ENCODE results near the gene TPI1. TPM values are rescaled to one million over a fixed set of nuclear protein-coding genes. Genes with fewer than 3 reads are reported as not detected.
A peak's percentile ranks its signal among the peaks of the same experiment; 100 is the strongest.

Gene TPI1
- total RNA-seq, 4 donors from 2014 or later: 500 to 741 (median 604) TPM

- no peaks in the 10 kb centered on the region for H3K36me3 ChIP-seq
- H3K27ac ChIP-seq: no peak overlapping the region
- H3K27me3 ChIP-seq: peaks cover 31 to 78% (median 53%) of the 10 kb centered on the region in 3 donors
- peaks cover 3 to 11% of the 10 kb centered on the region in 2 donors for H3K4me1 ChIP-seq
- H3K9me3 ChIP-seq: no peaks in the 10 kb centered on the region
- in situ Hi-C loops (cut with MboI; ENCODE audit: low sequenced_read_pairs in 4 of 4) (no loop called here), intact Hi-C loops (cut with DNase I; ENCODE audit: low total_unique reads) (loop anchor here (2.0 to 5.0 kb wide), 3 partner anchors 47 to 89 kb away; partner anchors contain the start of gene MLF2)
- TF ChIP-seq POLR2A (IDR thresholded peaks at IDR 0.05) (no peak), CTCF (IDR thresholded peaks at IDR 0.05 in 4 of 5, conservative IDR thresholded peaks at IDR 0.05 in 1 of 5) (no peak)
- DNase-seq (no peak), ATAC-seq (no peak)
- no peak overlapping the region for H3K4me3 ChIP-seq
Measured at GRCh38 chr12:6826125-6826733, 41.1 kb upstream of the TPI1 start.

GRCh38 chr12:6826734-6827436 lies 40.4 kb upstream of the TPI1 start:
- no peak for DNase-seq
- peaks cover 3 to 11% of the 10 kb centered on the region in 2 donors for H3K4me1 ChIP-seq
- in situ Hi-C loops (cut with MboI; ENCODE audit: low sequenced_read_pairs in 4 of 4) (no loop called here), intact Hi-C loops (cut with DNase I; ENCODE audit: low total_unique reads) (loop anchor here (2.0 to 5.0 kb wide), 3 partner anchors 48 to 90 kb away; partner anchors contain the start of gene MLF2)
- no peak for ATAC-seq
- peaks cover 30 to 72% (median 52%) of the 10 kb centered on the region in 3 donors for H3K27me3 ChIP-seq
- no peaks in the 10 kb centered on the region for H3K36me3 ChIP-seq
- H3K4me3 ChIP-seq: no peak overlapping the region
- no peaks in the 10 kb centered on the region for H3K9me3 ChIP-seq
- TF ChIP-seq POLR2A (IDR thresholded peaks at IDR 0.05) (no peak), CTCF (IDR thresholded peaks at IDR 0.05 in 4 of 5, conservative IDR thresholded peaks at IDR 0.05 in 1 of 5) (no peak)
- H3K27ac ChIP-seq: peak overlapping the region; percentile 37 to 45 (median 38)

GRCh38 chr12:6827437-6827911 lies 39.9 kb upstream of the TPI1 start:
- DNase-seq (peak; percentile 50 to 67), ATAC-seq (peak; percentile 47 to 54)
- TF ChIP-seq CTCF (IDR thresholded peaks at IDR 0.05 in 4 of 5, conservative IDR thresholded peaks at IDR 0.05 in 1 of 5) (no peak), POLR2A (IDR thresholded peaks at IDR 0.05) (no peak)
- in situ Hi-C loops (cut with MboI; ENCODE audit: low sequenced_read_pairs in 4 of 4): no loop called here
- no peaks in the 10 kb centered on the region for H3K36me3 ChIP-seq
- H3K27me3 ChIP-seq: peaks cover 26 to 66% (median 46%) of the 10 kb centered on the region in 3 donors
- intact Hi-C loops (cut with DNase I; ENCODE audit: low total_unique reads): loop anchor here (2.0 to 5.0 kb wide), 3 partner anchors 49 to 90 kb away; partner anchors contain the start of gene MLF2
- H3K4me1 ChIP-seq: peaks cover 3 to 11% of the 10 kb centered on the region in 2 donors
- peak overlapping the region; percentile 37 to 45 (median 38) for H3K27ac ChIP-seq
- no peak overlapping the region for H3K4me3 ChIP-seq
- H3K9me3 ChIP-seq: no peaks in the 10 kb centered on the region

GRCh38 chr12:6827982-6828780 lies 39.1 kb upstream of the TPI1 start, which contains the start of gene P3H3:
Gene P3H3 (plus strand): TSS chr12:6828407. CDS start chr12:6828441, 34 bp downstream.
- DNase-seq: no peak
- Histone ChIP-seq H3K36me3 (no peaks in the 10 kb centered on the region), H3K27ac (peak within 1 kb of the TSS; percentile 45 to 54 (median 51)), H3K4me1 (peaks cover 3 to 11% of the 10 kb centered on the region in 2 donors), H3K27me3 (peaks cover 22 to 61% (median 43%) of the 10 kb centered on the region in 3 donors), H3K4me3 (peak within 1 kb of the TSS; percentile 49 to 67 (median 64)), H3K9me3 (no peaks in the 10 kb centered on the region)
- intact Hi-C loops (cut with DNase I; ENCODE audit: low total_unique reads) (loop anchor here (2.0 to 5.0 kb wide), 3 partner anchors 49 to 91 kb away; partner anchors contain the start of gene MLF2), in situ Hi-C loops (cut with MboI; ENCODE audit: low sequenced_read_pairs in 4 of 4) (no loop called here)
- peak in 1 of 2 donors; percentile 22 for ATAC-seq
- TF ChIP-seq CTCF (IDR thresholded peaks at IDR 0.05 in 4 of 5, conservative IDR thresholded peaks at IDR 0.05 in 1 of 5) (no peak), POLR2A (IDR thresholded peaks at IDR 0.05) (no peak)
